Breast epithelium (tissue), 3 donors: ENCODE data around the gene CYP2U1.

Experiments used
- CTCF ChIP-seq, 3 donors: fragments of 450-650 bp; IDR thresholded peaks; one replicate each; pipeline ENCODE4 v1.5.1; 2016 to 2017; ENCODE audit warnings: antibody characterized with exemption in 3 of 3, mild to moderate bottlenecking in 3 of 3, moderate library complexity in 3 of 3
- POLR2AphosphoS5 ChIP-seq, 3 donors: sonication (generic); formaldehyde crosslinking; IDR thresholded peaks; one replicate each; pipeline ENCODE4 v1.6.1; 2017; ENCODE audit warnings: antibody characterized with exemption in 3 of 3

GRCh38 chr4:107950746-107951540, 19.6 kb downstream of the CYP2U1 start:
- TF ChIP-seq POLR2AphosphoS5 (IDR thresholded peaks at IDR 0.05), result no peak
- TF ChIP-seq CTCF (IDR thresholded peaks at IDR 0.05), result no peak
